Ovary (tissue), 9 donors: ENCODE data around the gene COL6A2. TPM values are rescaled to one million over a fixed set of nuclear protein-coding genes. Genes with fewer than 3 reads are reported as not detected.

Experiments used
- DNase-seq, 5 donors: peaks; one replicate each; pipeline ENCODE4 v3.0.0-alpha.2; 2019 to 2020
- H3K27ac ChIP-seq, 2 donors: fragments of 200-600 bp; one replicate each; pipeline versions ENCODE4 v1.5.1 to v1.8.0; 2019 to 2022
- H3K27me3 ChIP-seq: fragments of 200-600 bp; one replicate; pipeline ENCODE4 v1.8.0; 2022
- H3K36me3 ChIP-seq: fragments of 200-600 bp; sonication (generic); one replicate; pipeline ENCODE4 v1.5.1; 2019
- H3K4me1 ChIP-seq: one replicate; pipeline ENCODE4 v1.8.1; 2013; ENCODE audit warnings: mild to moderate bottlenecking, moderate library complexity; ENCODE audit not compliant: insufficient read depth
- H3K4me3 ChIP-seq: fragments of 200-600 bp; sonication (generic); one replicate; pipeline ENCODE4 v1.5.1; 2017
- H3K9me3 ChIP-seq, 2 donors: fragments of 200-600 bp in 1 of 2; sonication (generic) in 1 of 2; one replicate each; pipeline versions ENCODE4 v1.5.1 to v1.8.1; 2013 to 2019; ENCODE audit warnings: mild to moderate bottlenecking in 1 of 2, moderate library complexity in 1 of 2
- CTCF ChIP-seq, 3 donors: fragments of 450-650 bp in 2 of 3; fragments of 200-600 bp in 1 of 3; IDR thresholded peaks; one replicate each; pipeline versions ENCODE4 v1.5.1 to v1.8.0; 2016 to 2022; ENCODE audit warnings: antibody characterized with exemption in 3 of 3, mild to moderate bottlenecking in 1 of 3
- EP300 ChIP-seq: sonication (generic); formaldehyde crosslinking; IDR thresholded peaks from one replicate; pipeline ENCODE4 v1.6.1; 2017; ENCODE audit warnings: antibody characterized with exemption
- POLR2A ChIP-seq: fragments of 450-650 bp; IDR thresholded peaks from one replicate; pipeline ENCODE4 v1.6.1; 2017; ENCODE audit warnings: antibody characterized with exemption, mild to moderate bottlenecking, moderate library complexity
- WGBS, 3 donors: extraction: QIAGEN DNeasy Blood & Tissue Kit in 1 of 3; methylation state at CpG; one replicate each; pipeline versions ENCODE4 v1.1.5 to v1.1.7; 2013 to 2017; 5-methylcytosine and 5-hydroxymethylcytosine counted together
- intact Hi-C, 4 donors: fragments of 100-400 bp; cut with DNase I; formaldehyde crosslinking; loops; one replicate each; pipeline versions ENCODE4 v1.11.0 to v1.15.1; 2022 to 2023
- polyA plus RNA-seq, 2 donors: library from polyadenylated mRNA; stranded (reverse); fragments of 200-250 nt in 1 of 2; fragments of 350-450 nt in 1 of 2; fragmentation: Illumina TruSeq in 1 of 2; extraction: RNeasy Lipid Tissue Mini Kit (QIAGEN cat#74804) in 1 of 2; gene quantifications; one replicate each; pipeline ENCODE4 v1.2.3, GENCODE V29; 2013 to 2014
- total RNA-seq, 7 donors: library from RNA; depleted of rRNA in 2 of 7; stranded (reverse); fragments of >200 nt in 2 of 7; fragmentation: NEBNext Ultra II Directional in 3 of 7; extraction: Animal tissue kit (Norgen Biotek cat#: 25700) in 3 of 7; gene quantifications; one replicate each; pipeline versions ENCODE4 v1.1.0 to v1.2.4, GENCODE V29; 2016 to 2023
- donor health status: DM: no; HTN: no; CAD: no; lungs with moderate emphysema.
- donor health status: DM: no; HTN: no; CAD: no.
- donor health status: Bipolar disorder and iron deficiency.
- donor health status: DM: yes; HTN: yes; CAD: no.
- donor health status: DM: no; HTN: no; CAD: no.
- donor health status: DM: yes; HTN: yes; CAD: no.

The COL6A2 gene
- total and polyA plus RNA-seq, 9 donors: 50.9 to 1,092 (median 818) TPM

GRCh38 chr21:46056450-46056903 is 41.4 kb upstream of the COL6A2 start:
- 2 to 3% (median 3%) methylated on average over 24 to 26 of the region's 26 CpGs for WGBS, 3 donors
- peak; percentile 94 to 97 (median 95) for DNase-seq
- TF ChIP-seq CTCF (IDR thresholded peaks at IDR 0.05) (no peak), POLR2A (peak; percentile 59), EP300 (peak; percentile 79)

GRCh38 chr21:46057111-46057709 is 40.7 kb upstream of the COL6A2 start:
- Histone ChIP-seq H3K36me3 (no peaks in the 10 kb centered on the region), H3K27me3 (no peaks in the 10 kb centered on the region), H3K9me3 (no peaks in the 10 kb centered on the region), H3K4me1 (peaks cover 30% of the 10 kb centered on the region), H3K4me3 (no peak overlapping the region), H3K27ac (peak overlapping the region; percentile 92 to 98)
- WGBS, 3 donors: 36 to 47% (median 42%) methylated on average over 27 of the region's 27 CpGs
- intact Hi-C loops: loop anchor here in 2 of 4 donors (5.0 to 10.0 kb wide), 2 partner anchors 40 to 82 kb away; partner anchors contain the start of gene COL6A2 (in 2 of the 2)
- TF ChIP-seq POLR2A (no peak), EP300 (no peak), CTCF (IDR thresholded peaks at IDR 0.05) (no peak)
- DNase-seq: peak in 4 of 5 donors; percentile 32 to 56 (median 47)

More at GRCh38 chr21:46056450-46056903, 41.4 kb upstream of the COL6A2 start:
- Histone ChIP-seq H3K27me3 (no peaks in the 10 kb centered on the region), H3K36me3 (no peaks in the 10 kb centered on the region), H3K9me3 (no peaks in the 10 kb centered on the region), H3K27ac (peak overlapping the region; percentile 92 to 98), H3K4me3 (no peak overlapping the region), H3K4me1 (peaks cover 30% of the 10 kb centered on the region)
- intact Hi-C loops: loop anchor here in 2 of 4 donors (5.0 to 10.0 kb wide), 2 partner anchors 41 to 82 kb away; partner anchors contain the start of gene COL6A2 (in 2 of the 2)

GRCh38 chr21:46057710-46058241 is 40.1 kb upstream of the COL6A2 start:
- no peaks in the 10 kb centered on the region for H3K27me3 ChIP-seq
- peaks cover 30% of the 10 kb centered on the region for H3K4me1 ChIP-seq
- H3K27ac ChIP-seq: peak overlapping the region; percentile 92 to 98
- peak in 4 of 5 donors; percentile 40 to 55 (median 50) for DNase-seq
- H3K36me3 ChIP-seq: no peaks in the 10 kb centered on the region
- WGBS, 3 donors: 79 to 83% (median 82%) methylated on average over 23 of the region's 23 CpGs
- intact Hi-C loops: loop anchor here in 3 of 4 donors (2.0 to 10.0 kb wide), 3 partner anchors 40 to 83 kb away; partner anchors contain the start of gene COL6A2 (in 3 of the 3)
- no peak for TF ChIP-seq CTCF (IDR thresholded peaks at IDR 0.05)
- TF ChIP-seq POLR2A: no peak
- TF ChIP-seq EP300: no peak
- H3K9me3 ChIP-seq: no peaks in the 10 kb centered on the region
- no peak overlapping the region for H3K4me3 ChIP-seq

GRCh38 chr21:46058431-46059145 is 39.3 kb upstream of the COL6A2 start:
- Histone ChIP-seq H3K4me3 (no peak overlapping the region), H3K27me3 (no peaks in the 10 kb centered on the region), H3K27ac (no peak overlapping the region), H3K9me3 (no peaks in the 10 kb centered on the region), H3K4me1 (peaks cover 30% of the 10 kb centered on the region), H3K36me3 (no peaks in the 10 kb centered on the region)
- 93 to 97% (median 94%) methylated on average over 10 of the region's 10 CpGs for WGBS, 3 donors
- DNase-seq: peak in 4 of 5 donors; percentile 24 to 41 (median 34)
- intact Hi-C loops: loop anchor here in 3 of 4 donors (2.0 to 10.0 kb wide), 3 partner anchors 39 to 84 kb away; partner anchors contain the start of gene COL6A2 (in 3 of the 3)
- TF ChIP-seq EP300 (no peak), CTCF (IDR thresholded peaks at IDR 0.05) (no peak), POLR2A (no peak)
